BLaER1 (cell line): Measurements from ENCODE around the gene ESR2.

Experiments used
- H3K27ac ChIP-seq: shearing (Covaris generic); formaldehyde crosslinking; 2 replicates; pipeline ENCODE4 v1.8.1; 2022
- H3K27me3 ChIP-seq: shearing (Covaris generic); formaldehyde crosslinking; 2 replicates; pipeline ENCODE4 v1.8.1; 2022
- H3K36me3 ChIP-seq: shearing (Covaris generic); formaldehyde crosslinking; 2 replicates; pipeline ENCODE4 v1.8.1; 2022
- H3K4me1 ChIP-seq: shearing (Covaris generic); formaldehyde crosslinking; 2 replicates; pipeline ENCODE4 v1.8.1; 2022
- H3K4me2 ChIP-seq: shearing (Covaris generic); formaldehyde crosslinking; 2 replicates; pipeline ENCODE4 v1.8.1; 2022
- H3K4me3 ChIP-seq: shearing (Covaris generic); formaldehyde crosslinking; 2 replicates; pipeline ENCODE4 v1.8.1; 2022
- H3K9ac ChIP-seq: shearing (Covaris generic); formaldehyde crosslinking; 2 replicates; pipeline ENCODE4 v1.8.1; 2022
- H3K9me3 ChIP-seq: shearing (Covaris generic); formaldehyde crosslinking; 2 replicates; pipeline ENCODE4 v1.8.1; 2022
- H4K20me1 ChIP-seq: shearing (Covaris generic); formaldehyde crosslinking; 2 replicates; pipeline ENCODE4 v1.8.1; 2022
- Cebpa-rat ChIP-seq: shearing (Covaris generic); IDR thresholded peaks from 2 replicates; pipeline ENCODE4 v1.8.1; 2022

Gene ESR2

GRCh38 chr14:64110802-64111201, 183.4 kb downstream of the ESR2 start:
- no peak overlapping the region for H3K4me2 ChIP-seq
- no peak overlapping the region for H3K27ac ChIP-seq
- H4K20me1 ChIP-seq = no peaks in the 10 kb centered on the region
- H3K9ac ChIP-seq = no peak overlapping the region
- TF ChIP-seq Cebpa-rat = no peak
- H3K4me1 ChIP-seq = no peaks in the 10 kb centered on the region
- H3K36me3 ChIP-seq = peaks cover 41% of the 10 kb centered on the region
- no peak overlapping the region for H3K4me3 ChIP-seq
- H3K9me3 ChIP-seq = no peaks in the 10 kb centered on the region
- no peaks in the 10 kb centered on the region for H3K27me3 ChIP-seq

- no peak overlapping the region for H3K27ac ChIP-seq
- no peaks in the 10 kb centered on the region for H3K27me3 ChIP-seq
- TF ChIP-seq Cebpa-rat = no peak
- H3K4me1 ChIP-seq = no peaks in the 10 kb centered on the region
- no peaks in the 10 kb centered on the region for H3K9me3 ChIP-seq
- no peak overlapping the region for H3K9ac ChIP-seq
- H3K4me3 ChIP-seq = no peak overlapping the region
- no peaks in the 10 kb centered on the region for H4K20me1 ChIP-seq
- H3K36me3 ChIP-seq = peaks cover 40% of the 10 kb centered on the region
- H3K4me2 ChIP-seq = no peak overlapping the region
These were observed 184.2 kb downstream of the ESR2 start for GRCh38 chr14:64109819-64110554.

- H3K36me3 ChIP-seq = peaks cover 33% of the 10 kb centered on the region
- H3K27ac ChIP-seq = no peak overlapping the region
- no peaks in the 10 kb centered on the region for H3K9me3 ChIP-seq
These were observed 186.7 kb downstream of the ESR2 start for GRCh38 chr14:64107438-64107837.

GRCh38 chr14:64098120-64098519, 196.1 kb downstream of the ESR2 start:
- no peak overlapping the region for H3K4me3 ChIP-seq
- H3K4me2 ChIP-seq = no peak overlapping the region
- no peak overlapping the region for H3K9ac ChIP-seq
- peaks cover 50% of the 10 kb centered on the region for H3K36me3 ChIP-seq
- no peaks in the 10 kb centered on the region for H3K27me3 ChIP-seq
- TF ChIP-seq Cebpa-rat = no peak
- no peak overlapping the region for H3K27ac ChIP-seq
- no peaks in the 10 kb centered on the region for H3K9me3 ChIP-seq
- H3K4me1 ChIP-seq = no peaks in the 10 kb centered on the region
- H4K20me1 ChIP-seq = no peaks in the 10 kb centered on the region

More at GRCh38 chr14:64107438-64107837, 186.7 kb downstream of the ESR2 start:
- H4K20me1 ChIP-seq = no peaks in the 10 kb centered on the region
- TF ChIP-seq Cebpa-rat = no peak
- no peak overlapping the region for H3K4me2 ChIP-seq
- H3K9ac ChIP-seq = no peak overlapping the region
- no peaks in the 10 kb centered on the region for H3K27me3 ChIP-seq
- no peaks in the 10 kb centered on the region for H3K4me1 ChIP-seq
- H3K4me3 ChIP-seq = no peak overlapping the region

- Histone ChIP-seq H3K36me3 (peaks cover 36% of the 10 kb centered on the region), H3K4me1 (no peaks in the 10 kb centered on the region), H3K27ac (no peak overlapping the region), H3K9ac (no peak overlapping the region), H3K4me3 (no peak overlapping the region), H3K4me2 (no peak overlapping the region), H4K20me1 (no peaks in the 10 kb centered on the region), H3K9me3 (no peaks in the 10 kb centered on the region), H3K27me3 (no peaks in the 10 kb centered on the region)
- TF ChIP-seq Cebpa-rat = no peak
These were observed 198.6 kb downstream of the ESR2 start for GRCh38 chr14:64095620-64096019.

GRCh38 chr14:64092940-64093339, 201.2 kb downstream of the ESR2 start:
- no peak for TF ChIP-seq Cebpa-rat
- H3K9me3 ChIP-seq = no peaks in the 10 kb centered on the region
- no peak overlapping the region for H3K27ac ChIP-seq

GRCh38 chr14:64092338-64092737, 201.8 kb downstream of the ESR2 start:
- Histone ChIP-seq H3K36me3 (peaks cover 32% of the 10 kb centered on the region), H4K20me1 (no peaks in the 10 kb centered on the region), H3K9me3 (no peaks in the 10 kb centered on the region), H3K4me1 (no peaks in the 10 kb centered on the region), H3K4me2 (no peak overlapping the region), H3K27me3 (no peaks in the 10 kb centered on the region), H3K4me3 (no peak overlapping the region), H3K9ac (no peak overlapping the region), H3K27ac (no peak overlapping the region)
- no peak for TF ChIP-seq Cebpa-rat

More at GRCh38 chr14:64092940-64093339, 201.2 kb downstream of the ESR2 start:
- Histone ChIP-seq H3K9ac (no peak overlapping the region), H3K4me3 (no peak overlapping the region), H3K4me1 (no peaks in the 10 kb centered on the region), H3K36me3 (peaks cover 34% of the 10 kb centered on the region), H3K4me2 (no peak overlapping the region), H4K20me1 (no peaks in the 10 kb centered on the region), H3K27me3 (no peaks in the 10 kb centered on the region)

- Histone ChIP-seq H3K9ac (no peak overlapping the region), H3K27ac (no peak overlapping the region), H3K4me1 (no peaks in the 10 kb centered on the region), H3K9me3 (no peaks in the 10 kb centered on the region), H3K27me3 (no peaks in the 10 kb centered on the region), H3K4me3 (no peak overlapping the region), H3K4me2 (no peak overlapping the region), H4K20me1 (no peaks in the 10 kb centered on the region), H3K36me3 (peaks cover 24% of the 10 kb centered on the region; the same call in 1 of the 2 replicates)
- no peak for TF ChIP-seq Cebpa-rat
These were observed 203.0 kb downstream of the ESR2 start for GRCh38 chr14:64091217-64091616.

GRCh38 chr14:64089920-64090319, 204.3 kb downstream of the ESR2 start:
- no peak overlapping the region for H3K9ac ChIP-seq
- no peak overlapping the region for H3K4me3 ChIP-seq
- H3K27ac ChIP-seq = no peak overlapping the region
- no peak for TF ChIP-seq Cebpa-rat
- H3K4me1 ChIP-seq = no peaks in the 10 kb centered on the region
- H3K27me3 ChIP-seq = no peaks in the 10 kb centered on the region
- H4K20me1 ChIP-seq = no peaks in the 10 kb centered on the region
- no peaks in the 10 kb centered on the region for H3K9me3 ChIP-seq
- no peak overlapping the region for H3K4me2 ChIP-seq
- peaks cover 27% of the 10 kb centered on the region; the same call in 1 of the 2 replicates for H3K36me3 ChIP-seq

GRCh38 chr14:64088647-64088964, 205.6 kb downstream of the ESR2 start:
- Histone ChIP-seq H4K20me1 (no peaks in the 10 kb centered on the region), H3K4me1 (no peaks in the 10 kb centered on the region), H3K9me3 (no peaks in the 10 kb centered on the region), H3K27ac (no peak overlapping the region), H3K27me3 (no peaks in the 10 kb centered on the region), H3K36me3 (peaks cover 36% of the 10 kb centered on the region; the same call in 1 of the 2 replicates), H3K4me2 (no peak overlapping the region), H3K9ac (no peak overlapping the region), H3K4me3 (no peak overlapping the region)
- TF ChIP-seq Cebpa-rat = no peak

- no peaks in the 10 kb centered on the region for H4K20me1 ChIP-seq
- no peaks in the 10 kb centered on the region for H3K27me3 ChIP-seq
- H3K9ac ChIP-seq = no peak overlapping the region
- TF ChIP-seq Cebpa-rat = no peak
- no peaks in the 10 kb centered on the region for H3K9me3 ChIP-seq
- H3K36me3 ChIP-seq = peaks cover 64% of the 10 kb centered on the region
- no peaks in the 10 kb centered on the region for H3K4me1 ChIP-seq
- no peak overlapping the region for H3K4me3 ChIP-seq
- no peak overlapping the region for H3K4me2 ChIP-seq
- no peak overlapping the region for H3K27ac ChIP-seq
These were observed 211.3 kb downstream of the ESR2 start for GRCh38 chr14:64082837-64083236.
